WERI-Rb-1 (cell line): ENCODE data around the gene RHOF.

ENCODE experiments used
- DNase-seq: peaks from one replicate; pipeline ENCODE4 v3.0.0-alpha.2; 2020
- H3K27ac ChIP-seq: fragments of 250-450 bp; sonication (Bioruptor Pico); 2 replicates; pipeline ENCODE4 v1.5.1; 2020; ENCODE audit warnings: mild to moderate bottlenecking, moderate library complexity
- H3K27me3 ChIP-seq: fragments of 250-450 bp; sonication (Bioruptor Pico); 2 replicates; pipeline ENCODE4 v1.5.1; 2021; ENCODE audit warnings: mild to moderate bottlenecking, low read depth, moderate library complexity; ENCODE audit not compliant: insufficient read depth, severe bottlenecking
- H3K36me3 ChIP-seq: fragments of 250-450 bp; sonication (Bioruptor Pico); 2 replicates; pipeline ENCODE4 v1.5.1; 2020; ENCODE audit warnings: mild to moderate bottlenecking, moderate library complexity
- H3K4me3 ChIP-seq: 2 replicates; pipeline ENCODE4 v1.5.1; 2011; ENCODE audit warnings: low read depth, mild to moderate bottlenecking, control low read depth, low read length
- H3K9me3 ChIP-seq: fragments of 250-450 bp; sonication (Bioruptor Pico); 2 replicates; pipeline ENCODE4 v1.5.1; 2021; ENCODE audit warnings: mild to moderate bottlenecking, moderate library complexity; ENCODE audit not compliant: severe bottlenecking
- TF ChIP-seq, protein P1 (sequence below): IDR thresholded peaks from 2 replicates; pipeline ENCODE4 v1.5.1; 2011; ENCODE audit warnings: low read depth, mild to moderate bottlenecking, control low read depth, inconsistent platforms, low read length

Gene RHOF

DNA sequence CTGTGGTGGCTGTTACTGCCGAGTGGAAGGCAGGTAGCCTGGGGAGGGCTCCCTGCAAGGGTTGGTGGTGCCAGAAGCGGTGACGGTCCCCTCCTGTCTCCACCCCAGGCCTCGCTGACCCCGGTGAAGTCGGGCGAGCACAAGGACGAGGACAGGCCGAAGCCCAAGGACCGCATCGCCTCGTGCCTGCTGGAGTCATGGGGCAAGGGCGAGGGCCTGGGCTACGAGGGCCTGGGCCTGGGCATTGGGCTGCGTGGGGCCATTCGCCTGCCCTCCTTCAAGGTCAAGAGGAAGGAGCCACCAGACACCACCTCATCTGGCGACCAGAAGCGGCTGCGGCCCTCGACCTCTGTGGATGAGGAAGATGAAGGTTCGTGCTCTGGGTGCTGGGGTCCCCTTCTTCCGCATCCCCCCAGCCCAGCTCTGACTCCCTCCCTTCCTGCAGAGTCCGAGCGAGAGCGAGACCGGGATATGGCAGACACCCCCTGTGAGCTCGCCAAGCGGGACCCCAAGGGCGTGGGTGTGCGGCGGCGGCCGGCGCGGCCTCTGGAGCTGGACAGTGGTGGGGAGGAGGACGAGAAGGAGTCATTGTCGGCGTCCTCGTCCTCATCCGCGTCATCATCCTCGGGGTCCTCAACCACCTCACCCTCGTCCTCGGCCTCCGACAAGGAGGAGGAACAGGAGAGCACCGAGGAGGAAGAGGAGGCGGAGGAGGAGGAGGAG lies 23.6 kb upstream of the RHOF start:
- Histone ChIP-seq H3K9me3 (no peaks in the 10 kb centered on the region), H3K27ac (no peak overlapping the region), H3K36me3 (peaks cover 78% of the 10 kb centered on the region), H3K27me3 (no peaks in the 10 kb centered on the region), H3K4me3 (no peak overlapping the region)
- DNase-seq: no peak
- TF ChIP-seq, protein P1, sequence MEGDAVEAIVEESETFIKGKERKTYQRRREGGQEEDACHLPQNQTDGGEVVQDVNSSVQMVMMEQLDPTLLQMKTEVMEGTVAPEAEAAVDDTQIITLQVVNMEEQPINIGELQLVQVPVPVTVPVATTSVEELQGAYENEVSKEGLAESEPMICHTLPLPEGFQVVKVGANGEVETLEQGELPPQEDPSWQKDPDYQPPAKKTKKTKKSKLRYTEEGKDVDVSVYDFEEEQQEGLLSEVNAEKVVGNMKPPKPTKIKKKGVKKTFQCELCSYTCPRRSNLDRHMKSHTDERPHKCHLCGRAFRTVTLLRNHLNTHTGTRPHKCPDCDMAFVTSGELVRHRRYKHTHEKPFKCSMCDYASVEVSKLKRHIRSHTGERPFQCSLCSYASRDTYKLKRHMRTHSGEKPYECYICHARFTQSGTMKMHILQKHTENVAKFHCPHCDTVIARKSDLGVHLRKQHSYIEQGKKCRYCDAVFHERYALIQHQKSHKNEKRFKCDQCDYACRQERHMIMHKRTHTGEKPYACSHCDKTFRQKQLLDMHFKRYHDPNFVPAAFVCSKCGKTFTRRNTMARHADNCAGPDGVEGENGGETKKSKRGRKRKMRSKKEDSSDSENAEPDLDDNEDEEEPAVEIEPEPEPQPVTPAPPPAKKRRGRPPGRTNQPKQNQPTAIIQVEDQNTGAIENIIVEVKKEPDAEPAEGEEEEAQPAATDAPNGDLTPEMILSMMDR: no peak

DNA sequence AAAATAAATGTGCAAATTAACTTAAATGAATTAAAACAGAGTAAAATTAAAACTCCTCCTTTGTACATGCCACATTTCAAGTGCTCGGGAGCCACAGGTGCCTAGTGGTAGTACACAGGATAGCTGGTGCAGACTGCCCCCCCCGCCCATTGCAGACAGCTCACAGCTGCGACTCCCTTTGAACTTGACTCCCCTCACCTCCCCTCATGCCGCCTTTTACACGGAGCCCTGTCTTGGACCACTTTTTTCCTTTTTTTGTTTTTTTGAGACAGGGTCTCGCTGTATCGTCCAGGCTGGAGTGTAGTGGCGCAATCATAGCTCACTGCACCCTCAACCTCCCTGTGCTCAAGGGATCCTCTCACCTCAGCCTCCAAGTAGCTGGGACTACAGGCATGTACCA lies 21.8 kb upstream of the RHOF start:
- TF ChIP-seq, protein P1: no peak
- no peak overlapping the region for H3K27ac ChIP-seq
- H3K9me3 ChIP-seq: no peaks in the 10 kb centered on the region
- no peak overlapping the region for H3K4me3 ChIP-seq
- H3K36me3 ChIP-seq: peaks cover 82% of the 10 kb centered on the region
- no peak for DNase-seq
- H3K27me3 ChIP-seq: no peaks in the 10 kb centered on the region

DNA sequence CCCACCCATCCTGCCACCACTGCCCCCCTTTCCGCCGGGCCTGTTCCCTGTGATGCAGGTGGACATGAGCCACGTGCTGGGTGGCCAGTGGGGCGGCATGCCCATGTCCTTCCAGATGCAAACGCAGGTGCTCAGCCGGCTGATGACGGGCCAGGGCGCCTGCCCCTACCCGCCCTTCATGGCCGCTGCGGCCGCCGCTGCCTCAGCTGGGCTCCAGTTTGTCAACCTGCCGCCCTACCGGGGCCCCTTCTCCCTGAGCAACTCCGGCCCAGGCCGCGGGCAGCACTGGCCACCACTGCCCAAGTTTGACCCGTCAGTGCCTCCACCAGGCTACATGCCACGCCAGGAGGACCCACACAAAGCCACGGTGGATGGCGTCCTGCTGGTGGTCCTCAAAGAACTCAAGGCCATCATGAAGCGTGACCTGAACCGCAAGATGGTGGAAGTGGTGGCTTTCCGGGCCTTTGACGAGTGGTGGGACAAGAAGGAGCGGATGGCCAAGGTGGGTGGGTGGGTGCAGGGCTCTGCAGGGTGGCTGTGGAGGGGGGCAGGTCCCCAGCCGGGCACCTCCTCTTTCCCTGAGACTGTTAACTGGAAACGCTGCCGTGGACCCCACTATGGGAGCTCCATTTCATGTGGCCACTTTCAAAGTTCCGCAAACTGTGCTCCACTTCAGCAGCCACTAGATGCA lies 21.1 kb upstream of the RHOF start:
- Histone ChIP-seq H3K9me3 (no peaks in the 10 kb centered on the region), H3K27ac (no peak overlapping the region), H3K4me3 (no peak overlapping the region), H3K27me3 (no peaks in the 10 kb centered on the region), H3K36me3 (peaks cover 82% of the 10 kb centered on the region)
- TF ChIP-seq, protein P1: no peak
- no peak for DNase-seq

DNA sequence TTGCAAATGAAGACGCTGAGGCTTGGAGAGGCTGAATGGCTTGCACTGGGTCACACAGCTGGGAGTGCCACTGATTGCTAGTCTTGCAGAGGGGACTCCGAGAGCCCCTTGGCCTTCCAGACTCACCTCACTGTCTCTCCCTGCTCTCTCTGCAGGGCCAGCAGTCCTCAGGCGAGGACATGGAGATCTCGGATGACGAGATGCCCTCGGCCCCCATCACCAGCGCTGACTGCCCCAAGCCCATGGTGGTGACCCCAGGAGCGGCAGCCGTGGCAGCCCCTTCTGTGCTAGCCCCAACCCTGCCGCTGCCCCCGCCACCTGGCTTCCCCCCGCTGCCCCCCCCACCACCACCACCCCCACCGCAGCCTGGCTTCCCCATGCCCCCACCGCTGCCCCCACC lies 20.5 kb upstream of the RHOF start:
- H3K36me3 ChIP-seq: peaks cover 82% of the 10 kb centered on the region
- TF ChIP-seq, protein P1: no peak
- H3K27ac ChIP-seq: no peak overlapping the region
- H3K4me3 ChIP-seq: no peak overlapping the region
- H3K27me3 ChIP-seq: no peaks in the 10 kb centered on the region
- H3K9me3 ChIP-seq: no peaks in the 10 kb centered on the region
- no peak for DNase-seq

DNA sequence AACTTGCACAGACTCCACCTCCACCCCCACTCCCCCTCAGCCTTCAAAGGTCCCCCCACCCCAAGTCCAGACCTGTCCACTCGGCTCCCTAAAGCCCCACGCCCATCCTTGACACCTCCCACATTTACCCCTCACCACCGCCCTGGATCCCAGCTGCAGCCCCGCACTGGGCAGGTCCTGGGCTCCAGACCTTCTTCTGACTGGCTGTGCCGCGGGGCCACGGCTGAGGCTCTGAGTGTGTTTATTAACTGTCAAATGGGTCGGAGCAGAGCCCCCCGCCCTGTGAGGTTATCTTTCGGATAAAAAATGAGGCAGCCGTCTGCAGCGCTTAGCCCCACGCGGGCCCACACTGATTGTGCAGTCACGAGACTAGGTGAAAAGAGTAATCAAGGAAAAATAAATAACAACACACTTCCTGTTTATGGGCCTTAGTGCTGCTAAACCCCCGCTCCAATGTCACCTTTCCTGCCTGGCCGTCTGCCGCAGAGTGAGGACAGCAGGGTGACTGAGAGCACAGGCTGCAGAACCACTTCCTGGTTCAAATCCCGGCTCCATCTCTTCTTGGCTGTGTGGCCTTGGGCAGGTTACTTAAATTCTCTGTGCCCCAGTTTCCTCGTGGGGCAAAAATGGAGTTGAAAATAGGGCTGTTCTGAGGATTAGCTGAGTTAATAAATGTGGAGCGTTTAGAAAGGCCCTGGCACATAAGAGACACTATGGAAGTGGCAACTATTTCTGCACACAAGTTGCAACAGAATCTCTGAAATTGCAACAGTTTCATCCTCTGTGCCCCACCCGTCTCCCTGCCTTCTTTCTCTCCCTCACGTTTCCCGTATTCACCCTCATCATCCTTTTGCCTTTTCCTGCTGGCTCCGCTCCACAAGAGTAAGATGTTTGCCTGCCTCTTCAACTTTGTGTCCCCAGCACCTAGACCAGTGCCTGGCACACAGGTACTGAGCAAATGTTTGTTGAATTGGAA lies 19.7 kb upstream of the RHOF start:
- no peaks in the 10 kb centered on the region for H3K9me3 ChIP-seq
- no peak for DNase-seq
- no peak overlapping the region for H3K4me3 ChIP-seq
- H3K27ac ChIP-seq: no peak overlapping the region
- TF ChIP-seq, protein P1: no peak
- no peaks in the 10 kb centered on the region for H3K27me3 ChIP-seq
- H3K36me3 ChIP-seq: peaks cover 82% of the 10 kb centered on the region
